GM12878 (cell line): Measurements from ENCODE around the gene CACNA1D. TPM values are rescaled to one million over a fixed set of nuclear protein-coding genes. Genes with fewer than 3 reads are reported as not detected.

Experiments
- ATAC-seq: fragments of 200-7000 bp; cut with Tn5 transposase; 3 replicates; pipeline ENCODE4 v1.9.1; 2020; ENCODE audit warnings: mild to moderate bottlenecking, moderate library complexity
- BruUV-seq: library from RNA; stranded (reverse); fragments of 400-500 nt; replicated peaks from 2 replicates; lab custom pipeline; 2021; lab: Mats Ljungman, UMichigan
- CTCF ChIA-PET: fragments of 300-600 bp; sonication (Branson Sonifier 250); formaldehyde crosslinking; extraction: SDS; loops from one replicate; lab custom pipeline; 2021; ENCODE audit warnings: inconsistent platforms; lab: Yijun Ruan, JAX
- POLR2A ChIA-PET: fragments of 350-600 bp; formaldehyde crosslinking; extraction: SDS; loops from one replicate; lab custom pipeline; 2021; ENCODE audit warnings: inconsistent platforms; lab: Charles Lee
- RAD21 ChIA-PET: fragments of 300-600 bp; sonication (Branson Sonifier 250); formaldehyde crosslinking; loops from one replicate; lab custom pipeline; 2023; ENCODE audit warnings: antibody characterized with exemption; ENCODE audit not compliant: unreplicated experiment; lab: Charles Lee
- SMC1A ChIA-PET: fragments of 300-600 bp; sonication (Branson Sonifier 250); formaldehyde crosslinking; loops from one replicate; lab custom pipeline; 2023; ENCODE audit not compliant: unreplicated experiment, uncharacterized antibody; lab: Charles Lee
- DNase-seq: peaks from one replicate; pipeline ENCODE4 v3.0.0-alpha.2; 2011; ENCODE audit warnings: low read depth, low spot score
- FAIRE-seq: peaks from 3 replicates; lab custom pipeline; 2011; peaks lifted over from hg19 to GRCh38; lab: Jason Lieb, UNC
- H2AFZ ChIP-seq: 2 replicates; pipeline ENCODE4 v1.6.0; 2011; ENCODE audit warnings: low read depth, low read length, control low read depth; ENCODE audit not compliant: control insufficient read depth
- H3K27ac ChIP-seq: 2 replicates; pipeline ENCODE4 v1.5.1; 2011; ENCODE audit warnings: control low read depth; ENCODE audit not compliant: control insufficient read depth, insufficient read depth
- H3K27me3 ChIP-seq, 2 experiments: replicated peaks in 1 of 2; 2 replicates each; pipeline versions ENCODE4 v1.6.0 to v1.6.1; 2011; ENCODE audit warnings: low read length in 1 of 2; ENCODE audit not compliant: control insufficient read depth in 2 of 2, insufficient read depth in 2 of 2
- H3K36me3 ChIP-seq, 2 experiments: 2 replicates each; pipeline ENCODE4 v1.5.1; 2011; ENCODE audit warnings: low read length in 1 of 2; ENCODE audit not compliant: control insufficient read depth in 2 of 2, insufficient read depth in 2 of 2
- H3K4me1 ChIP-seq: 2 replicates; pipeline ENCODE4 v1.6.1; 2011; ENCODE audit warnings: mild to moderate bottlenecking, low read length, moderate library complexity, mixed read lengths; ENCODE audit not compliant: control insufficient read depth, insufficient read depth
- H3K4me2 ChIP-seq: 2 replicates; pipeline ENCODE4 v1.6.0; 2011; ENCODE audit warnings: control low read depth; ENCODE audit not compliant: control insufficient read depth, insufficient read depth
- H3K4me3 ChIP-seq: fragments of 200-600 bp; sonication (generic); 2 replicates; pipeline ENCODE4 v1.5.1; 2016
- H3K79me2 ChIP-seq: 2 replicates; pipeline ENCODE4 v1.6.0; 2011; ENCODE audit warnings: low read length; ENCODE audit not compliant: control insufficient read depth, insufficient read depth
- H3K9ac ChIP-seq: 2 replicates; pipeline ENCODE4 v1.8.0; 2011; ENCODE audit warnings: low read length, control low read depth, mixed read lengths; ENCODE audit not compliant: control insufficient read depth, insufficient read depth
- H3K9me3 ChIP-seq: replicated peaks from 3 replicates; pipeline ENCODE4 v1.5.1; 2011; ENCODE audit warnings: mild to moderate bottlenecking, low read length; ENCODE audit not compliant: control insufficient read depth, insufficient read depth
- H4K20me1 ChIP-seq: 2 replicates; pipeline ENCODE4 v1.6.0; 2011; ENCODE audit not compliant: control insufficient read depth, insufficient read depth
- CHD1 ChIP-seq: IDR thresholded peaks from 2 replicates; pipeline ENCODE4 v1.6.1; 2012; ENCODE audit warnings: low read depth, low read length, improper control_type of control experiment
- EZH2 ChIP-seq: IDR thresholded peaks from 2 replicates; pipeline ENCODE4 v1.6.1; 2012; ENCODE audit warnings: low read depth, mild to moderate bottlenecking, control low read depth, inconsistent platforms, low read length, borderline replicate concordance; ENCODE audit not compliant: control insufficient read depth
- HDAC6 ChIP-seq: fragments of 200-600 bp; sonication (generic); IDR thresholded peaks from one replicate; pipeline ENCODE4 v1.8.0; 2017; ENCODE audit warnings: antibody characterized with exemption; ENCODE audit not compliant: unreplicated experiment
- SPI1 ChIP-seq: IDR thresholded peaks from 2 replicates; pipeline ENCODE4 v1.6.1; 2011; ENCODE audit warnings: low read depth, mild to moderate bottlenecking, low read length, moderate library complexity, borderline replicate concordance; ENCODE audit not compliant: insufficient read depth
- SUZ12 ChIP-seq: fragments of 200-600 bp; sonication (generic); IDR thresholded peaks from one replicate; pipeline ENCODE4 v1.6.1; 2018; ENCODE audit warnings: antibody characterized with exemption, mild to moderate bottlenecking; ENCODE audit not compliant: unreplicated experiment
- YY1 ChIP-seq: IDR thresholded peaks from 2 replicates; pipeline ENCODE4 v1.6.1; 2011; ENCODE audit warnings: low read depth, mild to moderate bottlenecking, low read length
- ZNF384 ChIP-seq: IDR thresholded peaks from 2 replicates; pipeline ENCODE4 v1.6.1; 2012; ENCODE audit warnings: low read depth, mild to moderate bottlenecking, low read length, improper control_type of control experiment, borderline replicate concordance
- WGBS: methylation state at CpG from one replicate; pipeline ENCODE4 v1.1.6; 2016; ENCODE audit warnings: low lambda C conversion rate; ENCODE audit not compliant: insufficient replicate concordance, insufficient coverage; ENCODE audit errors: missing lambda C conversion rate; 5-methylcytosine and 5-hydroxymethylcytosine counted together
- in situ Hi-C: fragments of 300-500 bp; cut with MboI; formaldehyde crosslinking; loops from 9 replicates; pipeline ENCODE4 v1.14.3; 2018; ENCODE audit warnings: mixed read lengths
- intact Hi-C: fragments of 100-400 bp; cut with micrococcal nuclease; formaldehyde crosslinking; loops from one replicate; pipeline ENCODE4 v1.14.2; 2022; ENCODE audit not compliant: unreplicated experiment
- polyA plus RNA-seq, 11 experiments: library from polyadenylated mRNA; depleted of rRNA in 4 of 11; unstranded in 6 of 11; stranded (reverse) in 5 of 11; fragments of >200 nt; fragmentation: Nextera tagmentation in 4 of 11; fragmentation: Illumina TruSeq in 1 of 11; extraction: Ambion mirVana in 4 of 11; extraction: Trizol in 1 of 11; gene quantifications; 1 replicate in 1 of 11; 2 replicates in 10 of 11; pipeline versions ENCODE4 v1.2.1 to v1.2.3, GENCODE V29; 2011 to 2016; ENCODE audit warnings: inconsistent platforms in 2 of 11, missing spikeins in 2 of 11, low read depth in 1 of 11
- total RNA-seq, 4 experiments: library from RNA; depleted of rRNA in 3 of 4; stranded (reverse); fragments of >200 nt in 3 of 4; fragmentation: Illumina TruSeq in 1 of 4; extraction: Trizol in 1 of 4; gene quantifications; 2 replicates each; pipeline versions ENCODE4 v1.2.1 to v1.2.3, GENCODE V29; 2013 to 2021
- TF ChIP-seq, protein P1 (sequence below): fragments of 450-650 bp; IDR thresholded peaks from 2 replicates; pipeline ENCODE4 v1.6.1; 2017; ENCODE audit warnings: antibody characterized with exemption, mild to moderate bottlenecking, moderate library complexity

The CACNA1D gene
- total and polyA plus RNA-seq, 10 of the 15 experiments (the other 5 are each of a cell fraction or from before 2014, with no cell fraction given): 0.21 to 24.4 (median 1.6) TPM

DNA sequence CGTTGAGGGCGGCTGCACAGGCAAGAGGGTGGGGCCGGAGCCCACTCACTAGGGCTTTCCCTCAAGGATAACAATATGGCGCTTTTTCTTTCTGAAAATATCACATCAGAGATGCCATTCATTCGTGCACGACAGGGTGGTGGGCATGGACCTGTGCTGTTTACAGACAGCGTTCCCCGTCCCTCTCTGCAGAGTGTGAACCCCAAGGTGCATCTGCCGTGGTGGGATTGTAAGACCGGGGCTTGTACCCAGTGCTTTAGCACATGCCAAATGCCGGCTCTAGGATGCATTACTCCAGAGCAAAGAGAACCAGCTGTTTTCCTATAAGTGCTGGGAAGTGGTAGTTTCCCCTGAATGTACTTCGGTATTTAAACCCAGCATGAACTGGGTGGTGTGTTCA, 314.9 kb downstream of the CACNA1D start:
- ChIA-PET CTCF (interaction anchor here (1.3 kb wide), 1 partner anchor 9 kb away, joined by 4 read pairs; no protein-coding TSS in a partner anchor), SMC1A (interaction anchor here (0.8 kb wide), 1 partner anchor 23 kb away, joined by 3 read pairs; no protein-coding TSS in a partner anchor), RAD21 (no interaction called here), POLR2A (no interaction called here)
- no peaks in the 10 kb centered on the region for H3K36me3 ChIP-seq
- H3K27me3 ChIP-seq: no peaks in the 10 kb centered on the region
- no TSS peak for BruUV-seq
- FAIRE-seq (no peak), DNase-seq (no peak), ATAC-seq (no peak)
- intact Hi-C loops (no loop called here), in situ Hi-C loops (no loop called here)
- no peak overlapping the region for H3K4me3 ChIP-seq
- TF ChIP-seq CHD1: no peak
- no peak for TF ChIP-seq ZNF384
- no peak for TF ChIP-seq EZH2
- TF ChIP-seq, protein P1, sequence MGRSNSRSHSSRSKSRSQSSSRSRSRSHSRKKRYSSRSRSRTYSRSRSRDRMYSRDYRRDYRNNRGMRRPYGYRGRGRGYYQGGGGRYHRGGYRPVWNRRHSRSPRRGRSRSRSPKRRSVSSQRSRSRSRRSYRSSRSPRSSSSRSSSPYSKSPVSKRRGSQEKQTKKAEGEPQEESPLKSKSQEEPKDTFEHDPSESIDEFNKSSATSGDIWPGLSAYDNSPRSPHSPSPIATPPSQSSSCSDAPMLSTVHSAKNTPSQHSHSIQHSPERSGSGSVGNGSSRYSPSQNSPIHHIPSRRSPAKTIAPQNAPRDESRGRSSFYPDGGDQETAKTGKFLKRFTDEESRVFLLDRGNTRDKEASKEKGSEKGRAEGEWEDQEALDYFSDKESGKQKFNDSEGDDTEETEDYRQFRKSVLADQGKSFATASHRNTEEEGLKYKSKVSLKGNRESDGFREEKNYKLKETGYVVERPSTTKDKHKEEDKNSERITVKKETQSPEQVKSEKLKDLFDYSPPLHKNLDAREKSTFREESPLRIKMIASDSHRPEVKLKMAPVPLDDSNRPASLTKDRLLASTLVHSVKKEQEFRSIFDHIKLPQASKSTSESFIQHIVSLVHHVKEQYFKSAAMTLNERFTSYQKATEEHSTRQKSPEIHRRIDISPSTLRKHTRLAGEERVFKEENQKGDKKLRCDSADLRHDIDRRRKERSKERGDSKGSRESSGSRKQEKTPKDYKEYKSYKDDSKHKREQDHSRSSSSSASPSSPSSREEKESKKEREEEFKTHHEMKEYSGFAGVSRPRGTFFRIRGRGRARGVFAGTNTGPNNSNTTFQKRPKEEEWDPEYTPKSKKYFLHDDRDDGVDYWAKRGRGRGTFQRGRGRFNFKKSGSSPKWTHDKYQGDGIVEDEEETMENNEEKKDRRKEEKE: no peak
- no peak for TF ChIP-seq SUZ12
- TF ChIP-seq YY1: no peak
- TF ChIP-seq SPI1: no peak
- no peak for TF ChIP-seq HDAC6
- H3K9ac ChIP-seq: no peak overlapping the region
- H3K4me2 ChIP-seq: no peak overlapping the region
- H3K79me2 ChIP-seq: no peaks in the 10 kb centered on the region
- 54% methylated on average over 12 of the region's 12 CpGs for WGBS
- no peaks in the 10 kb centered on the region for H4K20me1 ChIP-seq
- H2AFZ ChIP-seq: no peak overlapping the region
- H3K27ac ChIP-seq: no peak overlapping the region
- H3K4me1 ChIP-seq: peaks cover 17% of the 10 kb centered on the region
- H3K9me3 ChIP-seq: no peaks in the 10 kb centered on the region
